ENCODE results near the gene ARHGEF33.
A peak's percentile ranks its signal among the peaks of the same experiment; 100 is the strongest.

Gene ARHGEF33

DNA sequence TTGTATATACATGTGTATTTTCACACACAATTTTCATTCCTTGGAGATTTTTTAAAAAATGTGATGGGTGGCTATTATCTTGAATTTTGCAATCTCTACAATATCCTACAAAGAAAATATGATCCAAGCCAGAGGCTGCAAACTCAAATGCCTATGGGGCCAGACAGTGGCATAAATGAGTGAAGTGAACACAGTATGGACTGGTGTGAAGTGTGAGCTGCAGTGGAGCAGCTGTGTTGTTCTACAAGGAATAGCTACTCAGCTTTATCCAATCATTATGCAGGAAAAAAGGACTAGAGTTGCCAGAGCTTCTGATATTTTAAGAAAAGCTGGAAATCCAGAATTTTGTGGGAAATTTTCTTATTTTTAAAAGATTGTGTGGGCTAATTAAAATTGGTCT, 62.1 kb downstream of the ARHGEF33 start:
- H3K4me3 ChIP-seq (ENCODE audit: low read depth, low read length): no peak overlapping the region

DNA sequence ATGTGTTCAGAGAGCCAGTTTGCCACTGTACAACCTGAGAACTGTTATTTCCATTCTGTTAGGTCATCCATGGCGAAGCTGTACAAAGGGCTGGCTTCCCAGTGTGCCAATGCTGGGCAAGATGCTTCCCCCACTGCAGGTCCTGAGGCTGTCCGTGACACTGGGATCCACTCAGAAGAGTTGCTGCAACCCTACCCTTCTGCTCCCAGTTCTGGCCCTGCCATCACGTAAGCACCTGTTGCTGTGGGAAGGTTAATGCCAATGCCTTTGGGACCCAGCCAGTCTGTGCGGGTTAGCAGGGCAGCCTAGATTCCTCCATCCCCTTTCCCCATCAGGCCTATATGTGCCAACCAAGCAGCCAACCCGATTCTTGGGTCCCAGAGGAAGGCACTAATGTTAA, 68.3 kb downstream of the ARHGEF33 start:
- no peak overlapping the region for H3K4me3 ChIP-seq (ENCODE audit: low read depth, low read length)

DNA sequence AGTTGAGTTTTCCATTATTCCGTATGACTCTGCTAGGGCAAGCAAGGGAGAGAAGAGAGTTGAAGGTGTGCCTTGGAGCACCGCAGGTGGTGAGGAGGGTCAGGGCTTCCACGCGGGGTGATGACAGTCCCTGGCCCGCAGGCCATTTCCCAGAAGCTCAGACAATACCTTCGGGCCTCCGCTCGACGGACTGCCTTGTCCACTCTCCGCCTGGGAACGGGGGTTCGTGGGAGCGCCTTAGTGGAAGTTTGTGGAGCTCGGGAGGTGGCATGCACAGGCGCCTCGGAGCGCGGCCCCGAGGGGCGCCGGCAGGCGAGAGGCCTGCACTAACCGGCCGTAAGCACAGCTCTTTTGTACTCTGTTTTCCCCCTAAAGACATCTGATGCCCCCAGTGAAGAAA, 69.8 kb downstream of the ARHGEF33 start:
- no peak overlapping the region for H3K4me3 ChIP-seq (ENCODE audit: low read depth, low read length)

- peak overlapping the region; percentile 46 for H3K4me3 ChIP-seq (ENCODE audit: low read depth, low read length)
Observed at GRCh38 chr2:38959938-38960608, 70.4 kb downstream of the ARHGEF33 start.

DNA sequence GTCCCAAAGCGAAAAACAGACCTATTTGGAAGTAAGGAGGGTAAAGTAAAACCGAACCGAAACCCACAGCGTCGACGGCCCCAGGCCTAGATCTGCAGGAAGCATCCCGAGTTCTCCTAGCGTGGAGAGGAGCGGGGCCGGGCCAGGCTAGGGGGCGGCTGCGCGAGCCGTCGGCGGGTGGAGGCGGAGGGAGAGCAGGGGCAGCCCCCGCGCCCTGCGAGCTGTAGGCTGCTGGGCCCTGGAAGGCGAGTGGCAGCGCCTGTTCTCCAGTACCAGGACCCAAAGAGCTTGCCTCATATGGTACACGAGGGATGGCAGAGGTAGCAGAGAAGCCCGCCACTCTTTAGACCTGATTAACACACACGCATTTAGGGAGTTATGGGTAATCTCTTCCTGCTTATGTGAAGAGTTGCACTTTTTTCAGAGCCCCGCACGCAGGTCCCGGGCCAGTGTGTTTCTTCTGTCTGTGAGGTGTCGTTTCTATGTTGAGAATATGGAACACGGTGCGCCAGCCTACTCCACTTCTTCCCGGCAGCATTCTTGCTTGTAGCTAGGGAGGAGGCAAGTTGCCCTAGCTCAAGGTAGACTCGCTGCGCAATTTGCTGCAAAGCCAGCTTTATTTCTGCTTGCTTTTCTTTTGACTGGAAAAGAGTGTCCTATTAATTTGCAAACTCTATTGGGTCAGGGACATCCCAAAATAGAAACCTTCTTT, 71.1 kb downstream of the ARHGEF33 start:
- H3K4me3 ChIP-seq (ENCODE audit: low read depth, low read length): peak overlapping the region; percentile 46

GRCh38 chr2:38966006-38966405, 76.3 kb downstream of the ARHGEF33 start:
- H3K4me3 ChIP-seq (ENCODE audit: low read depth, low read length): no peak overlapping the region

GRCh38 chr2:38966678-38967077, 77.0 kb downstream of the ARHGEF33 start:
- no peak overlapping the region for H3K4me3 ChIP-seq (ENCODE audit: low read depth, low read length)

- no peak overlapping the region for H3K4me3 ChIP-seq (ENCODE audit: low read depth, low read length)
Observed at GRCh38 chr2:38968021-38968420, 78.3 kb downstream of the ARHGEF33 start.

DNA sequence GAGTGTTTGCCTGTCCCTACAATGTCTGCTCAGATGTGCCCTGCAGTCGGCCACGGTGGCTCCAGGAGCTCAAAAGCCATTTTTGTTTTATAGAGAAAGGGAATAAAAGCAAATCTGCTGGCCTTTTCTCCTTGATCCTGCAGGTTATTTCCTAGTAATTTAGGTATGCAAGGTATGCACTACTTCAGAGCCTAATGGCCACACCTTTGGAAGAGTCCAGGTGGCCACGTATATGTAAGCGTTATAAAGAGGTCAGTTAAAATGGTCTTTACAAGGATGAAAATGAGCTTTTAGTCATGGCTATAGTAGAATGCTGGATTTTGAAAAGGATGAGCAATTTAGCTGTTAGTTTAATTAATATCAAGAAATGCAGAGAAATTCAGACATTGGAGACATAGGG, 81.7 kb downstream of the ARHGEF33 start:
- no peak overlapping the region for H3K4me3 ChIP-seq (ENCODE audit: low read depth, low read length)

GRCh38 chr2:38973266-38973665, 83.6 kb downstream of the ARHGEF33 start:
- no peak overlapping the region for H3K4me3 ChIP-seq (ENCODE audit: low read depth, low read length)

- H3K4me3 ChIP-seq (ENCODE audit: low read depth, low read length): no peak overlapping the region
Observed at GRCh38 chr2:38975042-38975441, 85.4 kb downstream of the ARHGEF33 start.

DNA sequence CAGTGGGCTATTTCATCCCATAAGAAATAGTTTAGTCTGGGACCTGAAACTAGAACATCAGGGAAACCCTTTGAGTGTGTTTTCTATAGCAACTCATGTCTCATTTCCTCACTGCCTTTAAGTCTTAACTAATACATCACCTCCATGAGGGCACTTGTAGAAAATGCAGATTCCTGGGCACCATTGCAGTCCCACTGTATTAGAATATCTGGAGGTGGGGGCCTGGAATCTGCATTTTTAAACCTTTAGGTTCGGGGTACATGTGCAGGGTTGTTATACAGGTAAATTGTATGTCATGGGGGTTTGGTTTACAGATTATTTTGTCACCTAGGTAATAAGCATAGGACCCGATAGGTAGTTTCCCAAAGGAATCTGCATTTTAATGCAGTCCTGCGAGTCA, 87.4 kb downstream of the ARHGEF33 start:
- H3K4me3 ChIP-seq (ENCODE audit: low read depth, low read length): no peak overlapping the region

- H3K4me3 ChIP-seq (ENCODE audit: low read depth, low read length): no peak overlapping the region
Observed at GRCh38 chr2:38978296-38978903, 88.7 kb downstream of the ARHGEF33 start.

GRCh38 chr2:38978908-38979307, 89.2 kb downstream of the ARHGEF33 start:
- no peak overlapping the region for H3K4me3 ChIP-seq (ENCODE audit: low read depth, low read length)

- H3K4me3 ChIP-seq (ENCODE audit: low read depth, low read length): no peak overlapping the region
Observed at GRCh38 chr2:38981003-38981669, 91.5 kb downstream of the ARHGEF33 start.

DNA sequence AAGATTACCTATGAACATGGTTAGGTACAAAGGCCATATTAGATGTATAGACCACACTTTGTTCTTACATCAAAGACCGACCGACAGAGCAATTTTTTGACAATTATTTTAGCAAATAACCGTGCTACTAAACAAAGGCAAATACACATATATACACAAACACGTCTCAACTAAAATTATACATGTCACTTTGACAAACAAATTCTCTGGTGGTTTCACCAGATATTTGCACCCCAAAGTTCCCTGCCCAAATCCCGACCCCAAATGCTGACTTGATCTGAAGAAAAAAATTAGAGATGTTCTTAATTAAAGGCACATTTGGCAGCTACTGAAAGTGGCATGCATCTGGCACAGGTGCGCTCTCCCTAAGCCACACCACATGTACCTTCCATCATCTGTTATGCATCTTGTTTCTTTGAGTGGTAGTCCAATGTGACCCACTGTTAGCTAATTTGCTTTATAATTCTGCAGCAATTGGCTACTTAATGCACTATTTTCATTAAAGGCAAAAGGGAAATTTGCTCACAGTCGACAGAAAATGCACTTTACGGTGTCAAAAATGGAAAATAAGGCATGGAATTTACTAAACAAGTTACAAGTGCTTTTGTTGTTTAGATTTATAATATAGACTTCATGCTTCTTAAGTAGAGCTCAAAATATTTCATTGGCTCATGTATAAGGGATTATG, 92.1 kb downstream of the ARHGEF33 start:
- no peak overlapping the region for H3K4me3 ChIP-seq (ENCODE audit: low read depth, low read length)

GRCh38 chr2:38982498-38982897, 92.8 kb downstream of the ARHGEF33 start:
- no peak overlapping the region for H3K4me3 ChIP-seq (ENCODE audit: low read depth, low read length)

- no peak overlapping the region for H3K4me3 ChIP-seq (ENCODE audit: low read depth, low read length)
Observed at GRCh38 chr2:38988716-38989115, 99.0 kb downstream of the ARHGEF33 start.

GRCh38 chr2:38991899-38992298, 102.2 kb downstream of the ARHGEF33 start:
- no peak overlapping the region for H3K4me3 ChIP-seq (ENCODE audit: low read depth, low read length)

DNA sequence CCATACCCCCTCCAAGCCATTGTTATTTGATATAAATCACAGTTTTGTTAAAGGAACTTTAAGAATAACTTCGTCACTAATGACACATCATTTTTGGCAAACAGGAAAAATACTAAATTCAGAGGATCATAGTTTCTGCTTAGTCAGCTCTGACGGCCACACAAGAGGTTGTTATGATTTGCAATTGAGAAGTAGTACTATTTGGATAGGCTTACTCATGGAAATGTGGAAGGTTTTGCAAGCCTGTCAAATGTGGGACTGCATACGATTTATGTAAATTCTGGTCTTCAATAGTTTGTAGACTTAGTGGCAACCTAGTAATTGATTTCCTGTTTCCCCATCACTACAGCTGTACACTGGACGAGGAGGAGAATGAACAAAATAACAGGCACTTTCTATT, 108.1 kb downstream of the ARHGEF33 start:
- H3K4me3 ChIP-seq (ENCODE audit: low read depth, low read length): no peak overlapping the region

GRCh38 chr2:39000552-39000951, 110.9 kb downstream of the ARHGEF33 start:
- H3K4me3 ChIP-seq (ENCODE audit: low read depth, low read length): no peak overlapping the region

Data from iPS-11a (cell line).